Sigmoid colon (tissue), 7 donors: ENCODE results near the gene KLC4. TPM values are rescaled to one million over a fixed set of nuclear protein-coding genes. Genes with fewer than 3 reads are reported as not detected.

Experiments
- DNase-seq: peaks from one replicate; pipeline ENCODE4 v3.0.0-alpha.2; 2019
- H3K27ac ChIP-seq, 4 donors: fragments of 200-600 bp; sonication (generic); one replicate each; pipeline ENCODE4 v1.5.1; 2016 to 2019; ENCODE audit warnings: mild to moderate bottlenecking in 1 of 4
- H3K27me3 ChIP-seq, 3 donors: fragments of 200-600 bp; sonication (generic); one replicate each; pipeline ENCODE4 v1.5.1; 2019; ENCODE audit warnings: mild to moderate bottlenecking in 1 of 3
- H3K36me3 ChIP-seq, 4 donors: fragments of 200-600 bp; sonication (generic); one replicate each; pipeline ENCODE4 v1.5.1; 2016 to 2019
- H3K4me1 ChIP-seq, 4 donors: fragments of 200-600 bp; sonication (generic); one replicate each; pipeline ENCODE4 v1.5.1; 2017 to 2019
- H3K4me3 ChIP-seq, 4 donors: fragments of 200-600 bp; sonication (generic); one replicate each; pipeline ENCODE4 v1.5.1; 2017 to 2019; ENCODE audit warnings: mild to moderate bottlenecking in 2 of 4, moderate library complexity in 1 of 4
- H3K9me3 ChIP-seq, 4 donors: fragments of 200-600 bp in 3 of 4; sonication (generic) in 3 of 4; one replicate each; pipeline versions ENCODE4 v1.5.1 to v1.6.1; 2013 to 2019
- EP300 ChIP-seq, 4 donors: sonication (generic); formaldehyde crosslinking; IDR thresholded peaks; one replicate each; pipeline ENCODE4 v1.6.1; 2017; ENCODE audit warnings: antibody characterized with exemption in 4 of 4
- POLR2A ChIP-seq, 2 donors: fragments of 450-650 bp; IDR thresholded peaks; one replicate each; pipeline ENCODE4 v1.6.1; 2016; ENCODE audit warnings: antibody characterized with exemption in 2 of 2, mild to moderate bottlenecking in 2 of 2, moderate library complexity in 2 of 2
- POLR2AphosphoS5 ChIP-seq, 4 donors: sonication (generic); formaldehyde crosslinking; IDR thresholded peaks; one replicate each; pipeline ENCODE4 v1.6.1; 2017; ENCODE audit warnings: antibody characterized with exemption in 4 of 4
- WGBS, 2 donors: extraction: QIAGEN DNeasy Blood & Tissue Kit; methylation state at CpG; one replicate each; pipeline ENCODE4 v1.1.7; 2013; 5-methylcytosine and 5-hydroxymethylcytosine counted together
- intact Hi-C: fragments of 100-400 bp; cut with DNase I; formaldehyde crosslinking; loops from one replicate; pipeline ENCODE4 v1.15.1; 2023
- polyA plus RNA-seq, 3 donors: library from polyadenylated mRNA; stranded (reverse); fragments of 200-250 nt; gene quantifications; one replicate each; pipeline ENCODE4 v1.2.3, GENCODE V29; 2013
- total RNA-seq, 4 donors: library from RNA; depleted of rRNA; stranded (reverse); fragments of >200 nt; gene quantifications; one replicate each; pipeline ENCODE4 v1.1.0, GENCODE V29; 2016
- TF ChIP-seq, protein P1 (sequence below), 4 experiments: fragments of 450-650 bp in 3 of 4; fragments of 200-600 bp in 1 of 4; IDR thresholded peaks; one replicate each; pipeline ENCODE4 v1.5.1; 2016 to 2019; ENCODE audit warnings: antibody characterized with exemption in 4 of 4, mild to moderate bottlenecking in 3 of 4, moderate library complexity in 2 of 4
- donor health status: healthy with polysubstance abuse.
- donor health status: Bipolar disorder and iron deficiency.
- donor health status: healthy.

The KLC4 gene
- total and polyA plus RNA-seq, 7 donors, result 23.2 to 116 (median 44.9) TPM

GRCh38 chr6:43035495-43036194 lies 23.8 kb upstream of the KLC4 start:
- no peak for TF ChIP-seq POLR2A (IDR thresholded peaks at IDR 0.05)
- no peak for TF ChIP-seq EP300 (IDR thresholded peaks at IDR 0.05)
- TF ChIP-seq POLR2AphosphoS5 (IDR thresholded peaks at IDR 0.05), result no peak
- TF ChIP-seq, protein P1, sequence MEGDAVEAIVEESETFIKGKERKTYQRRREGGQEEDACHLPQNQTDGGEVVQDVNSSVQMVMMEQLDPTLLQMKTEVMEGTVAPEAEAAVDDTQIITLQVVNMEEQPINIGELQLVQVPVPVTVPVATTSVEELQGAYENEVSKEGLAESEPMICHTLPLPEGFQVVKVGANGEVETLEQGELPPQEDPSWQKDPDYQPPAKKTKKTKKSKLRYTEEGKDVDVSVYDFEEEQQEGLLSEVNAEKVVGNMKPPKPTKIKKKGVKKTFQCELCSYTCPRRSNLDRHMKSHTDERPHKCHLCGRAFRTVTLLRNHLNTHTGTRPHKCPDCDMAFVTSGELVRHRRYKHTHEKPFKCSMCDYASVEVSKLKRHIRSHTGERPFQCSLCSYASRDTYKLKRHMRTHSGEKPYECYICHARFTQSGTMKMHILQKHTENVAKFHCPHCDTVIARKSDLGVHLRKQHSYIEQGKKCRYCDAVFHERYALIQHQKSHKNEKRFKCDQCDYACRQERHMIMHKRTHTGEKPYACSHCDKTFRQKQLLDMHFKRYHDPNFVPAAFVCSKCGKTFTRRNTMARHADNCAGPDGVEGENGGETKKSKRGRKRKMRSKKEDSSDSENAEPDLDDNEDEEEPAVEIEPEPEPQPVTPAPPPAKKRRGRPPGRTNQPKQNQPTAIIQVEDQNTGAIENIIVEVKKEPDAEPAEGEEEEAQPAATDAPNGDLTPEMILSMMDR (IDR thresholded peaks at IDR 0.05), result no peak
- intact Hi-C loops, result no loop called here
- no peak overlapping the region for H3K4me3 ChIP-seq
- WGBS, 2 donors, result 77 to 89% methylated on average over 4 of the region's 4 CpGs
- no peaks in the 10 kb centered on the region for H3K9me3 ChIP-seq
- H3K27ac ChIP-seq, result no peak overlapping the region
- peaks cover 13 to 77% (median 18%) of the 10 kb centered on the region in 4 donors for H3K36me3 ChIP-seq
- H3K27me3 ChIP-seq, result no peaks in the 10 kb centered on the region
- no peaks in the 10 kb centered on the region for H3K4me1 ChIP-seq
- no peak for DNase-seq

DNA sequence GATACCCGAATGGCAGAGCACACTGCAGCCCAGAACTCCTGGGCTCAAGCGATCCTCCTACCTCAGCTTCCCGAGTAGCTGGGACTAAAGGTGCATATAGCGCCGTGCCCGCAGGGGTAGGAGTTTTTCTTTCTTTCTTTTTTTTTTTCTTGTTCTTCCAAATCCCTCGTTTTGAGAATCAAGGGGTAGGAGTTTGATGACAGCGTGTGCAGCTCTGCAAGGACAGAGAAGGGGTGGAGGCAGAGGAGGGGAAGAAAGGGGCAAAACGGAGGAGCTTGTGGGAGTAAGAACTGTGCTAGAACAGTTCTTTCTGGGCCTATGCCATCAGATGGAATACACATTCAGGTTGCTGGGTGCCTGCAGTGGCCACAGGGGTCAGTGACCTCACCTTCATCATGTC lies 22.7 kb upstream of the KLC4 start:
- no peak overlapping the region for H3K4me3 ChIP-seq
- intact Hi-C loops, result no loop called here
- H3K36me3 ChIP-seq, result peaks cover 13 to 74% (median 21%) of the 10 kb centered on the region in 4 donors
- no peak overlapping the region for H3K27ac ChIP-seq
- WGBS, 2 donors, result 90 to 94% methylated on average over 9 of the region's 9 CpGs
- no peaks in the 10 kb centered on the region for H3K4me1 ChIP-seq
- H3K27me3 ChIP-seq, result no peaks in the 10 kb centered on the region
- H3K9me3 ChIP-seq, result no peaks in the 10 kb centered on the region
- TF ChIP-seq, protein P1 (IDR thresholded peaks at IDR 0.05), result no peak
- TF ChIP-seq POLR2A (IDR thresholded peaks at IDR 0.05) (no peak), POLR2AphosphoS5 (IDR thresholded peaks at IDR 0.05) (no peak), EP300 (IDR thresholded peaks at IDR 0.05) (no peak)
- DNase-seq, result no peak

- Histone ChIP-seq H3K27me3 (no peaks in the 10 kb centered on the region), H3K9me3 (no peaks in the 10 kb centered on the region), H3K36me3 (peaks cover 13 to 72% (median 21%) of the 10 kb centered on the region in 4 donors), H3K27ac (no peak overlapping the region), H3K4me3 (no peak overlapping the region), H3K4me1 (no peaks in the 10 kb centered on the region)
- WGBS, 2 donors, result 89 to 92% methylated on average over 5 of the region's 5 CpGs
- intact Hi-C loops, result no loop called here
- DNase-seq, result no peak
- TF ChIP-seq POLR2AphosphoS5 (IDR thresholded peaks at IDR 0.05) (no peak), EP300 (IDR thresholded peaks at IDR 0.05) (no peak), POLR2A (IDR thresholded peaks at IDR 0.05) (no peak)
- TF ChIP-seq, protein P1 (IDR thresholded peaks at IDR 0.05), result no peak
Measured at GRCh38 chr6:43037197-43037596, 22.2 kb upstream of the KLC4 start.

DNA sequence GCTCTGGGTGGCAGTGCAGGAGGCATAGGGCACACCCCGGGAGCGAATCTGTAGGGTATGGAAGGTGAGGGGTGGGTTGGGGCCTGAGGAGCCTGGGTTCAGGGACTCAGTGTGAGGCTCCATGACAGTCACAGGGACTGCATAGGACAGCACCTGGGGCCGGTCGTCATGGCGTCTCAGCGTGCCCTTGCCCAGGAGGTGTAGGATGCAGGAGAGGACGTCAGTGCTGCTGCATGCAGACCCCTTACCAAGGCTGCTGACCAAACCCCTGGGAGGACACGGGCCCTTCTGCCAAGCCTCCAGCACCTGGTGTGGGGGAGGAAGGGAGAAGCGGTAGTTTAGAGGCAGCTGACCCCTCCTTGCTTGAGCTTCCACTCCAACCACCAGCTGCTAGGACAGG lies 21.7 kb upstream of the KLC4 start:
- DNase-seq, result no peak
- 94 to 95% methylated on average over 9 of the region's 9 CpGs for WGBS, 2 donors

More for the DNA sequence above, 21.7 kb upstream of the KLC4 start:
- peaks cover 13 to 72% (median 21%) of the 10 kb centered on the region in 4 donors for H3K36me3 ChIP-seq
- H3K27me3 ChIP-seq, result no peaks in the 10 kb centered on the region
- no peak overlapping the region for H3K27ac ChIP-seq
- H3K9me3 ChIP-seq, result no peaks in the 10 kb centered on the region
- TF ChIP-seq, protein P1 (IDR thresholded peaks at IDR 0.05), result no peak
- TF ChIP-seq POLR2A (IDR thresholded peaks at IDR 0.05) (no peak), EP300 (IDR thresholded peaks at IDR 0.05) (no peak), POLR2AphosphoS5 (IDR thresholded peaks at IDR 0.05) (no peak)
- no peaks in the 10 kb centered on the region for H3K4me1 ChIP-seq
- intact Hi-C loops, result no loop called here
- no peak overlapping the region for H3K4me3 ChIP-seq
